Inferior parietal cortex (tissue), 1 donor: Measurements from ENCODE around the gene THSD4.

Experiments used
- DNase-seq: peaks from one replicate; pipeline ENCODE4 v3.0.0-alpha.2; 2016; ENCODE audit errors: extremely low spot score

Gene THSD4

GRCh38 chr15:71781965-71782265 lies 666.6 kb downstream of the THSD4 start:
- no peak for DNase-seq

GRCh38 chr15:71782422-71783165 lies 667.3 kb downstream of the THSD4 start:
- no peak for DNase-seq

- DNase-seq = no peak
These were observed 669.4 kb downstream of the THSD4 start for GRCh38 chr15:71784719-71785118.

DNA sequence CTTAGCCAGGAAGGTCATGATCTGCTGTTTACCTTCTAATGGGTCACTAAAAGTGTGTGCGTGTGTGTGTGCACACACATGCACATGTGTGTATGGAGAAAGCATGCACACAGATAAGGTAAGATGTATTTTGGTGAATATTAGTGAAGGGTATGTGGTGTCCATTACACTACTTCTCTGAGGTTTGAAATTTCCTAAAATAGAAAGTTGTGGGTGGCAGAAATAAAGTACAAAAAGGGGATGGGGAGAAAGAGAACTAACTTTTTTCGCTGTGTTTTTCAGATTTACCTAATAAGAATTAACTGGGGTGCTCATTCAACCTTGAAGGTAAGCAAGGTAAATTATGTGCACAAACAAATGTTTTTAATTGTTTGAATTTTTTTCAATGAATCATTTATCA lies 670.7 kb downstream of the THSD4 start:
- no peak for DNase-seq

DNA sequence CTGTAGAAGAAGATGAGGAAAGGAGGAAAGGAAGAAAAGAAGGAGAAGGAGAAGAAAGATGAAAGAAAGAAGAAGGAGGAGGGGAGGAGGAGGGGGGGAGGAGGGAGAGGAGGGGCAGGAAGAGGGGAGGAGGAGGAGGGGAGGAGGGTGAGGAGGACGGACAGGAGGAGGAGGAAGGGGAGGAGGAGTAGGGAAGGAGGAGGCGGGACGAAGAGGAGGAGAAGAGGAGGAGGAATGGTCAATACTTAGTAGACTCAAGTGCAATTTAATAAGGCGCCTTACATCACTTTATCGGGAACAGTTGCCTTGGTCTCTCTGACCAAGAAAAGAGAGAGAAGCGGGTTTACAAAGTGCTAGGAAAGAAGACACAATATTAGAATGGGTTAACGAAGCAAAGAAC lies 671.4 kb downstream of the THSD4 start:
- DNase-seq = no peak

- DNase-seq = no peak
These were observed 673.6 kb downstream of the THSD4 start for GRCh38 chr15:71788646-71789579.

DNA sequence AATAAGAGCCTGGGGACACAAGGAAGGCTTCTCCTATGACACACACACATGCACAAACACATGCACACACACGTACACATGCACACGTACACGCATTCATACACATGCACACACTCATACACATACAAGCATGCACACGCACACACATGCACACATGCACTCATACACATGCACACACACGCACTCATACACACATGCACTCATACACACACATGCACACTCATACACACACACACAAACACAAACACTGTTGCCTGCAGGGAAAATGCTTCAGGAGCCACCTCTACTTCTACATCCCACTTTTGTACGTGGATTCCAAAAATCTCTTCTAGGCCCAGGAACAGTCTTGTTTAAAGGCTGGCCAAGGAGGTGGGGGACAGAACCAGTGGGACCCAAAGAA lies 674.3 kb downstream of the THSD4 start:
- no peak for DNase-seq

DNA sequence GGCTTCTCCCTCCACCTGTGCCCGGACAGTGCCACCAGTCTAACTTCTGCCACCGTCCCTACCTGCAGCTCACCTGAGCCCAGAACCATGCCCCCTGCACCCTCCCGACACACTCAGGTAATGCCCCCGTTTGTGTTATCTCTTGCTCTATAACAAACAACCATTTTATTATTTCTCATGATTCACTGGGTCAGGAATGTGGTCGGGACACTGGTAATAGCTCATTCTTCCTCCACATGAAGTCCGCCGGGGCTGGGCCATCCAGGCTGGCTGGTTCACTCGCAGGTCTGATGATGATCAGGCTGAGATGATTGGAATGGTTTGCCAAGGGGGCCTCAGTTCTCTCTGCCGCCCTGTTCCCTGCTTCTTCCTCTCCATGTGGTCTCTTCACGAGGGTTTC lies 674.8 kb downstream of the THSD4 start:
- no peak for DNase-seq

- no peak for DNase-seq
These were observed 676.7 kb downstream of the THSD4 start for GRCh38 chr15:71791975-71792374.

- no peak for DNase-seq
These were observed 677.2 kb downstream of the THSD4 start for GRCh38 chr15:71792521-71792920.

- DNase-seq = no peak
These were observed 683.4 kb downstream of the THSD4 start for GRCh38 chr15:71798641-71799040.

DNA sequence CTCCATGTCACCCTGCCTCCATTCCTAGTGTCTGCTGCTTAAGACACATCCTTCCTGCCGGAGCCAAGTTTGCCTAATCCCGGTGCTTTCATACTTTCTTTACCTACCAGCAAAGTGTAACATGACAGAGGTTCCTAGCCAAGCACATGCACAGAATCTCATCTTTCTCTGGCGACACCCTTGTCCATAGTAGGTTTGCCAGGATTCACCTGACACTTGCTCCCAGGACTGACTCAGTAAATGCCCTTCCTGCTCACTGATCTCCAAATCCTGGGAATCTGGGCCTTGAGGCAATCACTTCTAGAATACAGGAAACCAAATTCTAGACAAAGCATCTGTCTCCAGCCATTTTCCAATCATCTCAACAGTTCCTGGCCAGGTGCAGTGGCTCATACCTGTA lies 684.9 kb downstream of the THSD4 start:
- DNase-seq = no peak

DNA sequence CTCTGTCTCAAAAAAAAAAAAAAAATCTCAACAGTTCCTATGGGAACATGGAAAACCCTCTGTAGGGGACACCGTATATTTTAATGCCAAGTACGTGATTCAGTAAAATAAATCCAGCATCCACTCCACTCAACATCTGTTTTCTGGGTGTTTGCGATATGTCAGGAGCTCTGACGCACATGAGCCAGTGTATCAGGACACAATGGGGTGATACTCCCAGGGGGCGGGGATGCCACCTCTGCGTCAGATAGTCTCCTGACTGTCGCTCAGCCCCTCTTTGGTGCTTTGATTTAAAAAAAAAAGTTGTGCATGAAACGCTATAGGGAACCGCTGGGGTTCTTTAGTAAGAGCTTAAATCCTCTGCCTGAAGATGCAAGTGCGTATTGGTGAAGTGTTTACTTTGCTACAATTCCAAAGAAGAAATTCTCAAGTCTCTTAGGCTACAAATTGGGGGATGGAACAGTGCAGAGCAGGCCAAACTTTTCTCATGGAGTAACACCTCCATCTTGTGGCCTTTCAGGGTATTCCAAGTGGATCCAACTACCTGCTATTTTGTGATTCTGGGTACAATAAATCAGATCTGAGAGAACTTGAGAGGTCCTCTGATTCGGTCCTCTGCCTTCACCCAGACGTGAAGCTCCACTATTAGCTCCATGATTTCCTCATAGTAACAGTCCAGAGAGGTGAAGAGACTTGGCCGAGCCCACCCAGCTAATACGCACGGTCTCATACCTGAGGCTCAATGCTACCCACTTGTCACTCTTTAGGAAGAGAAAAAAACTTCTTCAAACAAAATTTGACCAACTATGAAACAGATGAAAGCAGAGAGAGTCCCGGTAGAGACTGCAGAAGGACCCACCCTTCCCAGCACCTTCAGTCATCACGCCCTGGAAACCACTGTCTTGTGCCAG lies 685.8 kb downstream of the THSD4 start:
- DNase-seq = peak; percentile 84

DNA sequence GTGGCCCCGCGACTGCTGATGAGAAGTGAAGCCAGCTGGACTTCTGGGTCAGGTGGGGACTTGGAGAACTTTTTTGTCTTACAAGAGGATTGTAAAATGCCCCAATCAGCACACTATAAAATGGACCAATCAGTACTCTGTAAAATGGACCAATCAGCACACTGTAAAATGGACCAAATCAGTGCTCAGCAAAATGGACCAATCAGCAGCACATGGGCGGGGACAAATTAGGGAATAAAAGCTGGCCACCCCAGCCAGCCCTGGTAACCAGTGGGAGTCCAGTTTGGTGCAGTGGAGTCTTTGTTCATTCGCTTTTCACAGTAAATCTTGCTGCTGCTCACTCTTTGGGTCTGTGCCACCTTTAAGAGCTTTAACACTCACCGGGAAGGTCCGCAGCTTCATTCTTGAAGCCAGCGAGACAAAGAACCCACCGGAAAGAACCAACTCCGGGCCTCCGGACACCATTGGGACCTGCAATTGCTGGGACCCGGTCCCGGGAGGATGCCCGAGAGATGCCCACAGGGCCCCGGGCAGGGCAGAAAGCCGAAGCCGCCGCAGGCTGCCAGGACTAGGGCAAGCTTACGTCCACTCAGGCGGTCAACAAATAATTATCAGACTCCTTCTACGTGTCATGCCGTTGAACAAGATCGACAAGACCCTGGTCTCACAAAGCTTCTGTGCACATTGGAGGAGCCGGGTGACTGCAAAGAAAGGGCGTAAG lies 686.8 kb downstream of the THSD4 start:
- no peak for DNase-seq

GRCh38 chr15:71802770-71803169 lies 687.5 kb downstream of the THSD4 start:
- DNase-seq = no peak

DNA sequence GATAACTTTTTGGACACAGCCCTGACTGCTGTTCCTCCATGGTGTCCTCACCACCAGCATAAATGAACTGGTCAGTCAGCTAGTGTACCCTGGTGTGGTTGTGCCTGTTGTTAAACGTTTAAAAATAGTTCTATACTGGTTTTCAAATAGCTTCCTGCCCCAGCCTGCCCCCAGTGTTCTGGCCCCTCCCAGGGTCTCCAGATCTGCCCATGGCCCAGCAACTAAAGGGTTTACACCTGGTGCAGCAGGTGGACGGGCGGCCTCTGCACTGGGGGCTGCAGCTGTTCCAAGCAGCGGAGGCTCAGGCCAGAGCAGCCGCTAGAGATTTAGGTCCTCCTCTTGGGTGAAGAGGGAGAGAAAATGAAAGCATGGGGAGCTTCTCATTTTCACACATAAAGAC lies 689.0 kb downstream of the THSD4 start:
- DNase-seq = no peak

- no peak for DNase-seq
These were observed 689.6 kb downstream of the THSD4 start for GRCh38 chr15:71804695-71805470.

- no peak for DNase-seq
These were observed 691.2 kb downstream of the THSD4 start for GRCh38 chr15:71806452-71806931.

DNA sequence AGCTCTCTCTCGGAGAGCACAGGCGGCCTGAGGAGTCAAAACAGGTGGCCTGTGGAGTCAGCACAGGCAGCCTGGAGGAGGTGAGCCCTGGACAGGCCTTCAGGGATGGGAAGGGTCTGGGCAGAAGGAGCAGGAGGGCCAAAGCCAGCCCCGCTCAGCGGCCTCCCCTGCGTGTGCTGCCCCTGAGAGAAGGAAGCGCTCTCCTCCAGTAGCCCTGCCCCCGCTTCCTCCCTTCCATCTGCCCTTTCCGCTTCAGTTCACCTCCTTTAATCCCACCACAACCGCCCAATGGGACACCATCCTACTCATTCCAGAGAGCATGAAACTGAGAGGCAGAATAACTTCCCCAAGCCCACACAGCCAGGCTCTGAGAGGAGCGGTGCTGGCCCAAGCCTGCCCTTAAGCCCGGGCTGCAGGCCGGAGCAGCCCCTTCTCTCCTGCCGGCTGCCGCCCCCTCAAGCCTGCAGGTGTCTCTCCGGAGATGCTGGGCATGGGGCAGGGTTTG lies 691.9 kb downstream of the THSD4 start:
- DNase-seq = no peak

GRCh38 chr15:71807691-71808091 lies 692.4 kb downstream of the THSD4 start:
- no peak for DNase-seq
